Neural progenitor cell (in vitro differentiated cells): ENCODE measurements around the gene CCNY. TPM values are rescaled to one million over a fixed set of nuclear protein-coding genes. Genes with fewer than 3 reads are reported as not detected.

Experiments
- DNase-seq: peaks from one replicate; pipeline ENCODE4 v3.0.0-alpha.2; 2016; ENCODE audit warnings: low spot score
- H2AFZ ChIP-seq: fragments of 200-600 bp; sonication (generic); replicated peaks from 2 replicates; pipeline ENCODE4 v1.6.1; 2016; ENCODE audit warnings: antibody characterized with exemption
- H3F3A ChIP-seq: fragments of 200-600 bp; sonication (generic); 2 replicates; pipeline ENCODE4 v1.6.1; 2016; ENCODE audit warnings: antibody characterized with exemption, low read depth
- H3K27ac ChIP-seq: fragments of 200-600 bp; sonication (generic); 2 replicates; pipeline ENCODE4 v1.5.1; 2016; ENCODE audit warnings: mild to moderate bottlenecking
- H3K27me3 ChIP-seq: fragments of 200-600 bp; sonication (generic); 2 replicates; pipeline ENCODE4 v1.6.1; 2016; ENCODE audit warnings: mild to moderate bottlenecking, moderate library complexity
- H3K36me3 ChIP-seq: fragments of 200-600 bp; sonication (generic); 2 replicates; pipeline ENCODE4 v1.5.1; 2016
- H3K4me1 ChIP-seq: fragments of 200-600 bp; sonication (generic); 2 replicates; pipeline ENCODE4 v1.6.1; 2016; ENCODE audit warnings: mixed run types
- H3K4me2 ChIP-seq: fragments of 200-600 bp; sonication (generic); 2 replicates; pipeline ENCODE4 v1.6.1; 2016
- H3K4me3 ChIP-seq: fragments of 200-600 bp; sonication (generic); 2 replicates; pipeline ENCODE4 v1.5.1; 2016
- H3K79me2 ChIP-seq: fragments of 200-600 bp; sonication (generic); 2 replicates; pipeline ENCODE4 v1.6.1; 2016; ENCODE audit warnings: low read depth
- H3K9ac ChIP-seq: fragments of 200-600 bp; sonication (generic); 2 replicates; pipeline ENCODE4 v1.6.1; 2016
- H3K9me3 ChIP-seq: fragments of 200-600 bp; sonication (generic); 2 replicates; pipeline ENCODE4 v1.5.1; 2016; ENCODE audit warnings: low read depth
- H4K20me1 ChIP-seq: fragments of 200-600 bp; sonication (generic); 2 replicates; pipeline ENCODE4 v1.6.1; 2016; ENCODE audit warnings: low read depth
- H3K27ac Mint-ChIP-seq: 3 replicates; pipeline ENCODE4 v1.8.0; 2021; ENCODE audit warnings: mixed read lengths
- H3K27me3 Mint-ChIP-seq: 2 replicates; pipeline ENCODE4 v1.8.0; 2022; ENCODE audit warnings: low read depth, mild to moderate bottlenecking, inconsistent platforms, moderate library complexity, mixed read lengths; ENCODE audit not compliant: insufficient read depth
- H3K36me3 Mint-ChIP-seq: 3 replicates; pipeline ENCODE4 v1.8.0; 2021; ENCODE audit warnings: mixed read lengths
- H3K4me1 Mint-ChIP-seq: 3 replicates; pipeline ENCODE4 v1.8.0; 2021; ENCODE audit warnings: mixed read lengths
- H3K4me3 Mint-ChIP-seq: 3 replicates; pipeline ENCODE4 v1.8.0; 2021; ENCODE audit warnings: mild to moderate bottlenecking, moderate library complexity, mixed read lengths
- H3K9me3 Mint-ChIP-seq: 3 replicates; pipeline ENCODE4 v1.8.0; 2020; ENCODE audit warnings: mixed read lengths
- EZH2 ChIP-seq: fragments of 200-600 bp; sonication (generic); IDR thresholded peaks from 2 replicates; pipeline ENCODE4 v1.6.1; 2017; ENCODE audit warnings: antibody characterized with exemption, mild to moderate bottlenecking, moderate library complexity
- EZH2phosphoT487 ChIP-seq: fragments of 200-600 bp; sonication (generic); IDR thresholded peaks from 2 replicates; pipeline ENCODE4 v1.6.1; 2017; ENCODE audit warnings: antibody characterized with exemption
- total RNA-seq: library from RNA; depleted of rRNA; stranded (reverse); fragments of >200 nt; gene quantifications from 2 replicates; pipeline ENCODE4 v1.2.3, GENCODE V29; 2015; ENCODE audit warnings: low replicate concordance
- TF ChIP-seq, protein P1 (sequence below): fragments of 200-600 bp; sonication (generic); IDR thresholded peaks from 2 replicates; pipeline ENCODE4 v1.5.1; 2017; ENCODE audit warnings: antibody characterized with exemption, mild to moderate bottlenecking

CCNY gene
- total RNA-seq, 1 donor from 2014 or later: 46.7 TPM

DNA sequence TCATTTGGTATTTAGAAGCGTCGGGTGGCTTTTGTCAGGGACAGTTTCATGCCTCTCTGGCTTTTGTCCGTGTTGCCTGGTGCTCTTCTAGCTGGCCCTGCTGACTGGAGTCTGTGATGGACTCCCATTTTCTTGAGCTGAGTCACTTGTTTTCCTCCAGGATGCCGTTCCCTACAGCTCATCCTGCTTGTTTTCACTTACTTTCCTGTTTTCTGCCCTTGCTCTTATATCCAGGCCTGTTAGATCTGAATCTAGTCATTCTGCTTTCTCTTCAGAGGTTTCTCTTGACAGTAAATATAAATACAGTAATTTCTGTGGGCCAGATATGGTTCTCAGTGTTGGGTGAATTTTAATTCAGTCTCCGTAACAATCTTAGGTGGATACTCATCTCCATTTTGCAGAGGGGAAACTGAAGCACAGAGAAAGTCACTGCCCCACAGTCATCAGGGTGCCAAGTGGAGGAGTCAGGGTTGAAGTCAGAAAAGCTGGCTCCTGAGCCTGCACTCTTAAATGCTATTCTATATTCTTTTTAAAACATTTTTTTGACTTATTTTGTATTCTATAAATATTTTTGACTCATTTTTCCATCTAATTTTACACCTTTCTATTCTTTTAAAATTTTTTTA is 85.4 kb downstream of the CCNY start:
- Histone ChIP-seq H3K36me3 (no peaks in the 10 kb centered on the region), H3F3A (peaks cover 7% of the 10 kb centered on the region), H3K4me2 (no peak overlapping the region), H3K4me1 (peaks cover 36% of the 10 kb centered on the region), H3K27me3 (no peaks in the 10 kb centered on the region), H4K20me1 (peaks cover 58% of the 10 kb centered on the region), H3K27ac (no peak overlapping the region), H3K9me3 (no peaks in the 10 kb centered on the region), H2AFZ (no peak overlapping the region), H3K9ac (no peak overlapping the region), H3K4me3 (no peak overlapping the region), H3K79me2 (peaks cover 97% of the 10 kb centered on the region)
- Mint-ChIP-seq H3K4me1 (peaks cover 80% of the 10 kb centered on the region), H3K36me3 (no peaks in the 10 kb centered on the region), H3K27ac (peak overlapping the region; percentile 46), H3K9me3 (no peaks in the 10 kb centered on the region), H3K4me3 (no peak overlapping the region), H3K27me3 (peaks cover 7% of the 10 kb centered on the region)
- DNase-seq: no peak
- no peak for TF ChIP-seq EZH2phosphoT487
- no peak for TF ChIP-seq EZH2
- TF ChIP-seq, protein P1, sequence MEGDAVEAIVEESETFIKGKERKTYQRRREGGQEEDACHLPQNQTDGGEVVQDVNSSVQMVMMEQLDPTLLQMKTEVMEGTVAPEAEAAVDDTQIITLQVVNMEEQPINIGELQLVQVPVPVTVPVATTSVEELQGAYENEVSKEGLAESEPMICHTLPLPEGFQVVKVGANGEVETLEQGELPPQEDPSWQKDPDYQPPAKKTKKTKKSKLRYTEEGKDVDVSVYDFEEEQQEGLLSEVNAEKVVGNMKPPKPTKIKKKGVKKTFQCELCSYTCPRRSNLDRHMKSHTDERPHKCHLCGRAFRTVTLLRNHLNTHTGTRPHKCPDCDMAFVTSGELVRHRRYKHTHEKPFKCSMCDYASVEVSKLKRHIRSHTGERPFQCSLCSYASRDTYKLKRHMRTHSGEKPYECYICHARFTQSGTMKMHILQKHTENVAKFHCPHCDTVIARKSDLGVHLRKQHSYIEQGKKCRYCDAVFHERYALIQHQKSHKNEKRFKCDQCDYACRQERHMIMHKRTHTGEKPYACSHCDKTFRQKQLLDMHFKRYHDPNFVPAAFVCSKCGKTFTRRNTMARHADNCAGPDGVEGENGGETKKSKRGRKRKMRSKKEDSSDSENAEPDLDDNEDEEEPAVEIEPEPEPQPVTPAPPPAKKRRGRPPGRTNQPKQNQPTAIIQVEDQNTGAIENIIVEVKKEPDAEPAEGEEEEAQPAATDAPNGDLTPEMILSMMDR: no peak

DNA sequence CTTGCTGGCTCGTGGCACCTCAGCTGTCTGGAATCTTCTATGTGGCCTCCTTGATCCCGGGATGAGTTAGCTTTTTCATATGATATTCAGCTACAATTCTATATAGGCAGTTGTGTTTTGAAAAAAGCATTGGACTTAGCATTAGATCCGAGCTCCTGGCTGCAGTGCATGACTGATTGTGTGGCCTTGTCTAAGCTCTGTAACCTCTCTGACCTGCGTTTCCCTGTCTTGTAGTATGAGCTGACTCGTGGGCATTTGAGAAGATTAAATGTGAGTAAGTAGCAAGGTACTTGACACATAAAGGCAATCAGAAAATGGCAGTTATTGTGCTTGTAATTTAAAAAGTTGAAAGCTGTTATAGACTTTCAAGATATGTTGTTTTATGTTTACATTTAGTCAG is 85.9 kb downstream of the CCNY start:
- H4K20me1 ChIP-seq: peaks cover 58% of the 10 kb centered on the region
- peaks cover 1% of the 10 kb centered on the region for H3F3A ChIP-seq
- TF ChIP-seq, protein P1: no peak
- DNase-seq: peak; percentile 54
- Mint-ChIP-seq H3K4me1 (peaks cover 80% of the 10 kb centered on the region), H3K36me3 (no peaks in the 10 kb centered on the region), H3K27ac (peak overlapping the region; percentile 79), H3K27me3 (peaks cover 5% of the 10 kb centered on the region), H3K4me3 (no peak overlapping the region), H3K9me3 (no peaks in the 10 kb centered on the region)
- peaks cover 31% of the 10 kb centered on the region for H3K4me1 ChIP-seq
- H3K27me3 ChIP-seq: no peaks in the 10 kb centered on the region
- H3K9me3 ChIP-seq: no peaks in the 10 kb centered on the region
- H3K4me2 ChIP-seq: no peak overlapping the region
- no peak overlapping the region for H2AFZ ChIP-seq
- H3K79me2 ChIP-seq: peaks cover 95% of the 10 kb centered on the region
- no peak overlapping the region for H3K27ac ChIP-seq
- H3K9ac ChIP-seq: no peak overlapping the region
- no peak overlapping the region for H3K4me3 ChIP-seq
- no peaks in the 10 kb centered on the region for H3K36me3 ChIP-seq

DNA sequence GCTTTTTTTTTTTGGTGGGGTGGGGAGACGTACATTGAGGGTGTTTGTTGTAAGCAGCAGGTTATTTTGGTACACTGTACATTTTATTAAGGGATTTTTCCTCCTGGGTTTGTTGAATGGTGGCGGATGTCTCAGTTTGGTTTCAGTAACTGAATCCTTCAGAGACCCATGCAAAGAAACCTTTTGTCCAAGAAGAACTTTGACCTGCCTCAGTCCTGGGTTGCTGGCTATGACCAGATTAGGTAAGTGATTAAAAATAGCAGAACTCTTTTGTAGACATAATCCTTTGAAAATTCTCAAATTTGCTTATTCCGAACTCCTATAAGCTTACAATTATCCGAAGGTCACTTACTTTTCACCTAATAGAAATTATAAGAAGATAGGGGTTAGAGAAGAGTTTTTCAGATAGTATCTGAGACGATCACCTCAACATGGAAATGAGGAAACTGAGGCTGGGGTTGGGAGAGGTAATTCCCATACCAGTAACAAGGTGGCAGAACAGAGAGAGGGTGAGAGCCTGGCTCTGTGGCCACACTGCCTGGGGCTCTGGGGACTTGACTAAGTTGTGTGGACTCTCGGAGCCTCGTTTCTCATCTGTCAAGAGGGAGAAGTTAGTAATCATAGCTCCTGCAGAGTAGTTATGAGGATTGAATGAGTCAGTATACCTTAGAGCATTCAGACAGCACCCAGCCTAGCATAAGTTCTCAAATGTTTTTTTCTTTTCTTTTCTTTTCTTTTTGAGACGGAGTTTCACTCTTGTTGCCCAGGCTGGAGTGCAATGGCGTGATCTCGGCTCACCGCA is 87.4 kb downstream of the CCNY start:
- Histone ChIP-seq H3K27ac (no peak overlapping the region), H3K27me3 (no peaks in the 10 kb centered on the region), H3K79me2 (peaks cover 92% of the 10 kb centered on the region), H2AFZ (no peak overlapping the region), H3F3A (no peaks in the 10 kb centered on the region), H3K9ac (no peak overlapping the region), H3K4me2 (no peak overlapping the region), H3K4me1 (peaks cover 20% of the 10 kb centered on the region), H3K9me3 (no peaks in the 10 kb centered on the region), H3K4me3 (no peak overlapping the region), H3K36me3 (no peaks in the 10 kb centered on the region), H4K20me1 (peaks cover 56% of the 10 kb centered on the region)
- Mint-ChIP-seq H3K36me3 (no peaks in the 10 kb centered on the region), H3K9me3 (no peaks in the 10 kb centered on the region), H3K4me3 (no peak overlapping the region), H3K27me3 (peaks cover 3% of the 10 kb centered on the region), H3K27ac (no peak overlapping the region), H3K4me1 (peaks cover 69% of the 10 kb centered on the region)
- TF ChIP-seq EZH2phosphoT487 (no peak), EZH2 (no peak)
- TF ChIP-seq, protein P1: no peak
- no peak for DNase-seq
